Gastrocnemius medialis (tissue), 4 donors: ENCODE measurements around the gene EGFR.

Experiments
- POLR2A ChIP-seq, 2 donors: fragments of 450-650 bp; IDR thresholded peaks; one replicate each; pipeline ENCODE4 v1.6.1; 2017; ENCODE audit warnings: antibody characterized with exemption in 2 of 2, mild to moderate bottlenecking in 2 of 2, moderate library complexity in 2 of 2
- TF ChIP-seq, protein P1 (sequence below), 5 experiments: fragments of 450-650 bp in 3 of 5; fragments of 200-600 bp in 2 of 5; sonication (generic) in 2 of 5; IDR thresholded peaks in 4 of 5; conservative IDR thresholded peaks in 1 of 5; 1 replicate in 4 of 5; 2 replicates in 1 of 5; pipeline ENCODE4 v1.5.1; 2016 to 2019; ENCODE audit warnings: antibody characterized with exemption in 5 of 5, mild to moderate bottlenecking in 3 of 5, moderate library complexity in 3 of 5

DNA sequence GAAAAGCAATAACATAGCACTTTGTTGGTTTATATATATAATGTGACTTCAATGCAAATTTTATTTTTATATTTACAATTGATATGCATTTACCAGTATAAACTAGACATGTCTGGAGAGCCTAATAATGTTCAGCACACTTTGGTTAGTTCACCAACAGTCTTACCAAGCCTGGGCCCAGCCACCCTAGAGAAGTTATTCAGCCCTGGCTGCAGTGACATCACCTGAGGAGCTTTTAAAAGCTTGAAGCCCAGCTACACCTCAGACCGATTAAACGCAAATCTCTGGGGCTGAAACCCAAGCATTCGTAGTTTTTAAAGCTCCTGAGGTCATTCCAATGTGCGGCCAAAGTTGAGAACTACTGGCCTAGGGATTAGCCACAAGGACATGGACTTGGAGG lies 191.4 kb downstream of the EGFR start:
- TF ChIP-seq, protein P1, sequence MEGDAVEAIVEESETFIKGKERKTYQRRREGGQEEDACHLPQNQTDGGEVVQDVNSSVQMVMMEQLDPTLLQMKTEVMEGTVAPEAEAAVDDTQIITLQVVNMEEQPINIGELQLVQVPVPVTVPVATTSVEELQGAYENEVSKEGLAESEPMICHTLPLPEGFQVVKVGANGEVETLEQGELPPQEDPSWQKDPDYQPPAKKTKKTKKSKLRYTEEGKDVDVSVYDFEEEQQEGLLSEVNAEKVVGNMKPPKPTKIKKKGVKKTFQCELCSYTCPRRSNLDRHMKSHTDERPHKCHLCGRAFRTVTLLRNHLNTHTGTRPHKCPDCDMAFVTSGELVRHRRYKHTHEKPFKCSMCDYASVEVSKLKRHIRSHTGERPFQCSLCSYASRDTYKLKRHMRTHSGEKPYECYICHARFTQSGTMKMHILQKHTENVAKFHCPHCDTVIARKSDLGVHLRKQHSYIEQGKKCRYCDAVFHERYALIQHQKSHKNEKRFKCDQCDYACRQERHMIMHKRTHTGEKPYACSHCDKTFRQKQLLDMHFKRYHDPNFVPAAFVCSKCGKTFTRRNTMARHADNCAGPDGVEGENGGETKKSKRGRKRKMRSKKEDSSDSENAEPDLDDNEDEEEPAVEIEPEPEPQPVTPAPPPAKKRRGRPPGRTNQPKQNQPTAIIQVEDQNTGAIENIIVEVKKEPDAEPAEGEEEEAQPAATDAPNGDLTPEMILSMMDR (IDR thresholded peaks at IDR 0.05 in 4 of 5, conservative IDR thresholded peaks at IDR 0.05 in 1 of 5) = no peak
- TF ChIP-seq POLR2A (IDR thresholded peaks at IDR 0.05) = no peak
